ENCODE measurements around the gene APMAP. TPM values are rescaled to one million over a fixed set of nuclear protein-coding genes. Genes with fewer than 3 reads are reported as not detected.

Gene APMAP
- total RNA-seq, 1 donor from 2014 or later: 76.3 TPM

GRCh38 chr20:24961384-24962181, 31.0 kb downstream of the APMAP start:
- DNase-seq (ENCODE audit: extremely low spot score, unreplicated experiment): no peak
- H3K27me3 Mint-ChIP-seq (ENCODE audit: unreplicated experiment): no peaks in the 10 kb centered on the region
- peaks cover 24% of the 10 kb centered on the region for H3K36me3 Mint-ChIP-seq (ENCODE audit: unreplicated experiment)
- no peak for TF ChIP-seq CTCF (IDR thresholded peaks at IDR 0.05)
- H3K4me3 Mint-ChIP-seq (ENCODE audit: unreplicated experiment): no peak overlapping the region
- H3K9me3 Mint-ChIP-seq (ENCODE audit: unreplicated experiment): no peaks in the 10 kb centered on the region
- H3K4me1 Mint-ChIP-seq (ENCODE audit: unreplicated experiment): no peaks in the 10 kb centered on the region
- no peak overlapping the region for H3K27ac Mint-ChIP-seq (ENCODE audit: unreplicated experiment)

GRCh38 chr20:24960861-24961260, 31.7 kb downstream of the APMAP start:
- Mint-ChIP-seq H3K4me1 (ENCODE audit: unreplicated experiment) (no peaks in the 10 kb centered on the region), H3K9me3 (ENCODE audit: unreplicated experiment) (no peaks in the 10 kb centered on the region), H3K4me3 (ENCODE audit: unreplicated experiment) (no peak overlapping the region), H3K36me3 (ENCODE audit: unreplicated experiment) (peaks cover 20% of the 10 kb centered on the region), H3K27me3 (ENCODE audit: unreplicated experiment) (no peaks in the 10 kb centered on the region), H3K27ac (ENCODE audit: unreplicated experiment) (no peak overlapping the region)
- TF ChIP-seq CTCF (IDR thresholded peaks at IDR 0.05): no peak
- no peak for DNase-seq (ENCODE audit: extremely low spot score, unreplicated experiment)

GRCh38 chr20:24960302-24960801, 32.2 kb downstream of the APMAP start:
- Mint-ChIP-seq H3K36me3 (ENCODE audit: unreplicated experiment) (peaks cover 20% of the 10 kb centered on the region), H3K27ac (ENCODE audit: unreplicated experiment) (no peak overlapping the region), H3K27me3 (ENCODE audit: unreplicated experiment) (no peaks in the 10 kb centered on the region), H3K4me1 (ENCODE audit: unreplicated experiment) (no peaks in the 10 kb centered on the region), H3K9me3 (ENCODE audit: unreplicated experiment) (no peaks in the 10 kb centered on the region), H3K4me3 (ENCODE audit: unreplicated experiment) (no peak overlapping the region)
- peak; percentile 81 for DNase-seq (ENCODE audit: extremely low spot score, unreplicated experiment)
- no peak for TF ChIP-seq CTCF (IDR thresholded peaks at IDR 0.05)

GRCh38 chr20:24959591-24960301, 32.8 kb downstream of the APMAP start:
- Mint-ChIP-seq H3K9me3 (ENCODE audit: unreplicated experiment) (no peaks in the 10 kb centered on the region), H3K4me1 (ENCODE audit: unreplicated experiment) (no peaks in the 10 kb centered on the region), H3K27me3 (ENCODE audit: unreplicated experiment) (no peaks in the 10 kb centered on the region), H3K27ac (ENCODE audit: unreplicated experiment) (no peak overlapping the region), H3K4me3 (ENCODE audit: unreplicated experiment) (no peak overlapping the region), H3K36me3 (ENCODE audit: unreplicated experiment) (peaks cover 19% of the 10 kb centered on the region)
- no peak for TF ChIP-seq CTCF (IDR thresholded peaks at IDR 0.05)
- DNase-seq (ENCODE audit: extremely low spot score, unreplicated experiment): peak; percentile 63

Data from osteocyte (in vitro differentiated cells).